Nephron (organoid): Measurements from ENCODE around the gene KCTD5.
"Not testable (repeated sequence)": the region's sequence is repeated elsewhere in the genome, so short reads cannot be mapped to it uniquely, and the experiment has no call there.

Source experiments
- H3K27ac Mint-ChIP-seq, 3 experiments: 2 replicates each; pipeline ENCODE4 v1.8.0; 2020; ENCODE audit warnings: mixed read lengths in 3 of 3, mild to moderate bottlenecking in 2 of 3, moderate library complexity in 1 of 3
- H3K27me3 Mint-ChIP-seq: 2 replicates; pipeline ENCODE4 v1.8.0; 2021; ENCODE audit warnings: low read depth, mild to moderate bottlenecking, moderate library complexity, mixed read lengths
- H3K36me3 Mint-ChIP-seq: 2 replicates; pipeline ENCODE4 v1.8.0; 2020; ENCODE audit warnings: low read depth, mixed read lengths
- H3K4me1 Mint-ChIP-seq: 2 replicates; pipeline ENCODE4 v1.8.0; 2020; ENCODE audit warnings: mixed read lengths
- H3K4me3 Mint-ChIP-seq, 3 experiments: 2 replicates each; pipeline ENCODE4 v1.8.0; 2020; ENCODE audit warnings: mild to moderate bottlenecking in 3 of 3, mixed read lengths in 3 of 3, moderate library complexity in 2 of 3
- H3K9me3 Mint-ChIP-seq: 2 replicates; pipeline ENCODE4 v1.8.0; 2020; ENCODE audit warnings: mixed read lengths
- CTCF ChIP-seq, 3 experiments: fragments of 200-600 bp; sonication (generic); IDR thresholded peaks; one replicate each; pipeline ENCODE4 v1.5.0; 2021; ENCODE audit warnings: antibody characterized with exemption in 3 of 3; ENCODE audit not compliant: unreplicated experiment in 3 of 3

KCTD5 gene

GRCh38 chr16:2720719-2721633, 38.7 kb downstream of the KCTD5 start:
- H3K27ac Mint-ChIP-seq, result peak overlapping the region in 1 of 3 experiments; percentile 69
- no peaks in the 10 kb centered on the region for H3K9me3 Mint-ChIP-seq
- peak; percentile 66 to 79 (median 71) for TF ChIP-seq CTCF (IDR thresholded peaks at IDR 0.05; ENCODE audit: unreplicated experiment in 3 of 3)
- H3K36me3 Mint-ChIP-seq, result no peaks in the 10 kb centered on the region
- H3K4me3 Mint-ChIP-seq, result peak overlapping the region; percentile 74 to 83 (median 81)
- peaks cover 12% of the 10 kb centered on the region for H3K27me3 Mint-ChIP-seq
- H3K4me1 Mint-ChIP-seq, result peaks cover 5% of the 10 kb centered on the region

GRCh38 chr16:2721634-2722173, 39.4 kb downstream of the KCTD5 start:
- H3K36me3 Mint-ChIP-seq, H3K4me1 Mint-ChIP-seq, H3K27ac Mint-ChIP-seq, H3K9me3 Mint-ChIP-seq: not testable (repeated sequence)
- Mint-ChIP-seq H3K27me3 (peaks cover 12% of the 10 kb centered on the region), H3K4me3 (peak overlapping the region; percentile 65 to 74 (median 73))

- Mint-ChIP-seq H3K36me3 (no peaks in the 10 kb centered on the region), H3K4me1 (peaks cover 5% of the 10 kb centered on the region), H3K27me3 (peaks cover 12% of the 10 kb centered on the region), H3K27ac (no peak overlapping the region), H3K9me3 (no peaks in the 10 kb centered on the region), H3K4me3 (no peak overlapping the region)
- TF ChIP-seq CTCF (IDR thresholded peaks at IDR 0.05; ENCODE audit: unreplicated experiment in 3 of 3), result no peak
These were observed 41.9 kb downstream of the KCTD5 start for GRCh38 chr16:2724088-2724676.

- Mint-ChIP-seq H3K36me3 (no peaks in the 10 kb centered on the region), H3K4me3 (peak overlapping the region in 1 of 3 experiments; percentile 43), H3K9me3 (no peaks in the 10 kb centered on the region), H3K27ac (no peak overlapping the region), H3K4me1 (peaks cover 5% of the 10 kb centered on the region), H3K27me3 (peaks cover 12% of the 10 kb centered on the region)
- TF ChIP-seq CTCF (IDR thresholded peaks at IDR 0.05; ENCODE audit: unreplicated experiment in 3 of 3), result no peak
These were observed 42.6 kb downstream of the KCTD5 start for GRCh38 chr16:2724816-2725348.

GRCh38 chr16:2726923-2727322, 44.6 kb downstream of the KCTD5 start:
- H3K9me3 Mint-ChIP-seq, result no peaks in the 10 kb centered on the region
- no peak for TF ChIP-seq CTCF (IDR thresholded peaks at IDR 0.05; ENCODE audit: unreplicated experiment in 3 of 3)
- no peak overlapping the region for H3K27ac Mint-ChIP-seq

GRCh38 chr16:2728034-2728433, 45.7 kb downstream of the KCTD5 start:
- no peaks in the 10 kb centered on the region for H3K9me3 Mint-ChIP-seq
- H3K27ac Mint-ChIP-seq, result no peak overlapping the region
- no peak for TF ChIP-seq CTCF (IDR thresholded peaks at IDR 0.05; ENCODE audit: unreplicated experiment in 3 of 3)
- H3K4me1 Mint-ChIP-seq, result peaks cover 5% of the 10 kb centered on the region
- H3K4me3 Mint-ChIP-seq, result no peak overlapping the region
- no peaks in the 10 kb centered on the region for H3K36me3 Mint-ChIP-seq
- peaks cover 15% of the 10 kb centered on the region for H3K27me3 Mint-ChIP-seq

More at GRCh38 chr16:2726923-2727322, 44.6 kb downstream of the KCTD5 start:
- H3K4me3 Mint-ChIP-seq, result no peak overlapping the region
- H3K4me1 Mint-ChIP-seq, result peaks cover 5% of the 10 kb centered on the region
- peaks cover 15% of the 10 kb centered on the region for H3K27me3 Mint-ChIP-seq
- no peaks in the 10 kb centered on the region for H3K36me3 Mint-ChIP-seq
